GM21515 (cell line): Measurements from ENCODE around the gene KCP.
"Not testable (repeated sequence)": the region's sequence is repeated elsewhere in the genome, so short reads cannot be mapped to it uniquely, and the experiment has no call there.

Source experiments
- ATAC-seq: cut with Tn5 transposase; IDR thresholded peaks from one replicate; pipeline ENCODE4 v1.9.1; 2021; ENCODE audit not compliant: unreplicated experiment

Gene KCP

DNA sequence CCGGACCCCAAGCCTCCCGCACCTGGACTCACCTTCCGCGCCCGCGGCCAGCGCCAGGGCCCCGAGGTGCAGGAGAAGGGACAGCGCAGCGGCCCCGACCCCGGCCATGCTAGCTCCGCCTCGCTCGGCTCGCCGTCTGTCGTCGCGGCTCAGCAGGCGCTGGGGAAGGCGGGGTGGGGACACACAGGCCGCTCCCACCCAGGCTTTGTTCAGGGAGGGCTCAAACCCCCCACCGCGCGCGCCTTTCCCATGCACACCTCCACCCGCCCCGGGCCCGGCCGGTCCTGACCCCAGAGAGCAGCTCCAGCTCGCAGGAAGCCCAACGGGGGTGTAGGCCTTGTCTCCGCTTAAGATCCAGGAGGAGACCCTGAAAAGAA, at the start of gene KCP:
TSS of gene KCP (minus strand) at position 141 of the 377 bp plus-strand sequence. CDS start at position 108, 33 bp downstream.
- ATAC-seq, result no peak

- no peak for ATAC-seq
Observed at GRCh38 chr7:128959296-128959695, 48.8 kb upstream of the KCP start.

DNA sequence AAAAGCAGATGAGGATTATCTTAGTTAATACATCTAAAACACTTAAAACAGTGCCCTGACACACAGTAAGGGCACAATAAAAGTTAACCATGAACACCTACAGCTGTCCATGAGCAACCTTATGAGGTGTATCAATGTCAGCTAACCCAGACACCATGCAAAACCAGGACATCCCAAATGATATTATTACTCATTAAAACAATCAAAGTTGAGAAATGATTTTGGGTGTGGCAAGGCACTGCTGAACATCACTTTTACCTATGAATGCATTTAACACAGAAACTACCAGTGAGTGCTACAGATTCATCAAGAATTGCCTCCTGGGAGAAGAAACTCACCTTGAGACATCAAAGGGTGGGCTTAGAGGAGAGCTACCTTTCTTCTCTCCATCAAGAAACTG, 45.5 kb upstream of the KCP start:
- no peak for ATAC-seq

GRCh38 chr7:128954830-128955802, 44.6 kb upstream of the KCP start:
- ATAC-seq, result peak; percentile 56

DNA sequence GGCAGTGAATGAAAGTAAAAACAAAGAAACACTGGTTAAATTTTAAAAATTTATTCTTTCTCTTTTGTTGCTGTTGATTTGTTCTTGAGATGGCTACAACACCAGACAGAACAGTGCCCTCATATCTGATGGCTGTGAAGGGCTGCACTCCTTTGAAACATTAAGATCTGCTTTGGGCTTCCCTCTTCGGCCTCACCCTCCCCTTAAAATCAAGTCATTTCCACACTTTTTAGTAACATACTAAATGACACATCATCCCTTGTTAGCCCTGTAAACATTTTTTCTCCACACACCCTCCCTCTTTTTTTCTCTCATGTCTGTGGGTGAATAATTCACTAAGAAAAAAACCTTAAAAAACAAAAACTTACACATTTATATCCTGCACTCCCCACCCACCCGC, 43.6 kb upstream of the KCP start:
- ATAC-seq, result no peak

- no peak for ATAC-seq
Observed at GRCh38 chr7:128951296-128951695, 40.8 kb upstream of the KCP start.

DNA sequence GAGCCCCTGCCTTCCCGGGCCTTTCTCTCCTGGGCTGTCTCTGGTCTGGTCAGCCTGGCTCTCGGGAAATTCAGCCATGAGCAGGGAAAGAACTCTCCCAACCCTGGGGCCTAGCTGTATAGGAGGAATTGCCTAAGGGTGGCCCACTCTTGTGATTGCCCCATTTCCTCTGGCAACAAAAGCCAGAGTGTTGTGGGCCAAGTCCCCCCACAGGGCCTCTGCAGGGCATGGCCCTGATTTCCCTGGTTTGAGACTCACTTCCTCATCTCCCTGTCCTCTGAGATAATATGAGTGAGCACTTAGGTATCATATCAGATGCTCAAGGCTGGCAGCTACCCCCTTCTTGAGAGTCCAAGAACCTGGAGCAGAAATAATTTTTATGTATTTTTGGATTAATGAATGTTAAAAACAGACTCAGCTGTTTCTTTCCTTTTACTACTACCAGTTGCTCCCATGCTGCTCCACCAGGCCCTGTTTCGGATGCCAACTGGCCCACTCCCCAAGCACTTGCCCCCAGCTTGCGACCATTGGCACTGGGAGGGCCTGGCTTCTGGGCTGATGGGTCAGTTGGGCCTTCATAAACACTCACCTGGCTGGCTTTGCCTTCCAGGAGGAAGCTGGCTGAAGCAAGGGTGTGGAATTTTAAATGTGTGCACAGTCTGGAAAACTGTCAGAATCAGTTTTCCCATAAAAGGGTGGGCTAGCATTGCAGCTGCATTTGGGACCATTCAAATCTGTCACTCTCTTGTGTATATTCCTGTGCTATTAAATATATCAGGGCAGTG, 38.7 kb upstream of the KCP start:
- no peak for ATAC-seq

DNA sequence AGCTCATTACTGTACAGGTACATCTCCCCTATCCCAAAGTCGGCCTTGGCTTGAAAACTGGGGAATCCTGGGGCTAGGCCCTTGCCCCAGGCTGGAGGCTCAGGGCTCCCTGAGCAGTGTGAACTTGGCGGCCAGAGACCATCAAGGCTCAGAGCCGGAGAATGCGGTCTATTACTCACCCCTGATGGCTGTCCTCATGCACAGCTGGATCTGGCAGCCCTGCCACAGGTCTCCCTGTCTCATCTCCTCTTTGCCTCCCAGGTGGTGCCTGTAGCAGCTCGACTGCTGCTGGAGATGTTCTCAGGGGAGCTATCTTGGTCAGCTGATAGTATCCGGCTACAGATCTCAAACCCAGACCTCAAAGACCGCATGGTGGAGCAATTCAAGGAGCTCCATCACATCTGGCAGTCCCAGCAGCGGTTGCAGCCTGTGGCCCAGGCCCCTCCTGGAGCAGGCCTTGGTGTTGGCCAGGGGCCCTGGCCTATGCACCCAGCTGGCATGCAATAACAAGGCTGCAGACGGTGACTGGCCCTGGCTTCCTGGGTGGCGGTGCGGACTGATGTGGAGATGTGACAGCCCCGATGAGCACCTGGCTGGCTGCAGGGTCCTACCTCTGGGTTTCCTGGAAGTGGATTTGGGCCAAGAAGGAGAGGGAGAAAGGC, 37.9 kb upstream of the KCP start:
- ATAC-seq, result no peak

GRCh38 chr7:128947854-128948253, 37.3 kb upstream of the KCP start:
- no peak for ATAC-seq

- no peak for ATAC-seq
Observed at GRCh38 chr7:128946936-128947830, 36.7 kb upstream of the KCP start.

GRCh38 chr7:128945668-128946366, 35.3 kb upstream of the KCP start:
- ATAC-seq, result no peak

GRCh38 chr7:128944487-128945236, 34.2 kb upstream of the KCP start:
- ATAC-seq, result no peak

DNA sequence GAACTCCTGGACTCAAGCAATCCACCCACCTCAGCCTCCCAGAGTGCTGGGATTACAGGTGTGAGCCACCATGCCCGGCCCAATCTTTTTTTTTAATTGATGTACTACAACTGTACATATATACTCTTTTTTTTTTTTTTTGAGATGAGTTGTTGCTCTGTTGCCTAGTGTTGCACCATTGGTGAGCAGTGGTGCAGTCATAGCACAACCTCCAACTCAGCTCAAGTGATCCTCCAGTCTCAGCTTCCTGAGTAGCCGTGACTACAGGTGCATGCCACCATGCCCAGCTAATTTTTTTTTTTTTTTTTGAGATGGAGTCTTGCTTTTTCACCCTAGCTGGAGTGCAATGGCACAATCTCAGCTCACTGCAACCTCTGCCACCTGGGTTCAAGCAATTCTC, 32.7 kb upstream of the KCP start:
- not testable (repeated sequence) for ATAC-seq

GRCh38 chr7:128941946-128942526, 31.5 kb upstream of the KCP start:
- ATAC-seq, result no peak

- ATAC-seq, result no peak
Observed at GRCh38 chr7:128941323-128941890, 30.9 kb upstream of the KCP start.

DNA sequence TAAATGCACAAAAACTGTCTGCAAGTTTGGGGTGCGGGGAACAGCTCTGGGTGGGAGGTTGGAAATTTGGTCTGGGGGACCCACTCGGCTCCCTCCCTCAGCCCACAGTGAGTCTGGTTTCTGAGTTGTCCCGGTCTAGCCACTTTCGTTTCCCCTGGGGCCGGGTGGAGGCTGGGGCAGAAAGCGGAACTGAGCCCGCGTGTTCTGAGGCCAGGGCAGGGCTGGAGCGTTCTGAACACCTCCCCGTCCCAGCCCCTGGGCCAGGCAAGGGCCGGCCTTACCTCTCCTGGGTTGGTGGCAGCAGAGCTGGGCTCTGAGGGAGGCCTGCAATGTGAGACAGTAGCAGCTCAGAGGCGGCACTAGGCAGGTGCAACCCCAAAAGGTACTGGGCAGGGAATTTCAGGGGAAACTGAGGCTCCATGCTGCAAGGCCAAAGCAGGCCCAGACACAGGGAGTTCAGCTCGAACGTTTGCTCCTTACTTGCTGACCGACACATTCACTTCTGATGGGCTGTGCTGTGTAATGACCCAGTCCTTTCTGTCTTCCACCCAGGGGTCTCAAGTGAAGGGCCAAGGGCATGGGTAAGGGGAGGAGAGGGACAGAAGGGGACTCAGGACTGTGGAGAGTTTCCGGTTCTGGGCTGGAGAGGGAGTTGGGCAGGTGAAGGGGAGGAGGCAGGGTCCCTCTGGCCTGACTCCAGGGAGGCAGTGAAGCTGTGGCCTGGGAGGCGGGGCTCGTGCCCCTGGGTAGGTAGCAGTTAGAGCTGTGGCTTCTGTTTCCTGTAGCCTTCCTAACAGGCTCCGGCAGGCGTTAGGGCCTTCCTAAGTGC, 30.2 kb upstream of the KCP start:
- ATAC-seq, result peak; percentile 55

DNA sequence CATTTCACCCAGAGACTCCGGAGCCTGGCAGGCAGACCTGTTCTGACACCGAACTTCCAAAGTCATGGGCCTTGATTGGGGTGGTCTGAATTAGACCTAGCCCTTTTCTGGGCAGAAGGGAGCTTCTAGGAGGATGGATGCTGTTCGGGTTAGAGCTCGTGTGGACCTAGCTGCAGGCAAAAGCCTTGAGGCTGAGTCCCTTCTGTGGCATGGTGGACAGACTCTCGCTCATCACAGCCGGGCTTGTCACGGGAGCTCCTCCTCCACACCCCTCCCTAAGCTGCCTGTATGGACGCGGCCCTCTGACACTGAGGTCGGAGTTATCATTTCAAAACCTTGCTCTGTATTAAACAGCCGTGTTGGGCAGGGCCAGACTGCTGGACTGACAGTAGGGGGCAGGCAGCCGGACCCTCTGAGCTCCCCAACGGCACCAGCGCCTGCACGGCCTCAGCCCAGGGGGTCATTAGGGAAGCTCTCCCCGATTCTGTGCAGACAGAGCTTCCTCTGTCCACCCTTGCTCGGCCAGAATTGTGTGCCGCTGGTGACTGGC, 29.4 kb upstream of the KCP start:
- peak; percentile 19 for ATAC-seq
